Vagina (tissue), 2 donors: ENCODE measurements around the gene TNS1.

Source experiments
- POLR2A ChIP-seq, 2 donors: fragments of 450-650 bp; IDR thresholded peaks; one replicate each; pipeline ENCODE4 v1.6.1; 2017; ENCODE audit warnings: antibody characterized with exemption in 2 of 2, mild to moderate bottlenecking in 2 of 2, moderate library complexity in 2 of 2
- POLR2AphosphoS5 ChIP-seq, 2 donors: sonication (generic); formaldehyde crosslinking; IDR thresholded peaks; one replicate each; pipeline ENCODE4 v1.9.0; 2017; ENCODE audit warnings: antibody characterized with exemption in 2 of 2, mild to moderate bottlenecking in 2 of 2, low read depth in 1 of 2; ENCODE audit not compliant: insufficient read depth in 1 of 2
- TF ChIP-seq, protein P1 (sequence below), 3 experiments: fragments of 450-650 bp in 2 of 3; fragments of 200-600 bp in 1 of 3; sonication (generic) in 1 of 3; IDR thresholded peaks; one replicate each; pipeline ENCODE4 v1.5.1; 2017 to 2019; ENCODE audit warnings: antibody characterized with exemption in 3 of 3, mild to moderate bottlenecking in 2 of 3, moderate library complexity in 2 of 3

GRCh38 chr2:218041302-218042168 is 38.7 kb upstream of the TNS1 start:
- TF ChIP-seq, protein P1, sequence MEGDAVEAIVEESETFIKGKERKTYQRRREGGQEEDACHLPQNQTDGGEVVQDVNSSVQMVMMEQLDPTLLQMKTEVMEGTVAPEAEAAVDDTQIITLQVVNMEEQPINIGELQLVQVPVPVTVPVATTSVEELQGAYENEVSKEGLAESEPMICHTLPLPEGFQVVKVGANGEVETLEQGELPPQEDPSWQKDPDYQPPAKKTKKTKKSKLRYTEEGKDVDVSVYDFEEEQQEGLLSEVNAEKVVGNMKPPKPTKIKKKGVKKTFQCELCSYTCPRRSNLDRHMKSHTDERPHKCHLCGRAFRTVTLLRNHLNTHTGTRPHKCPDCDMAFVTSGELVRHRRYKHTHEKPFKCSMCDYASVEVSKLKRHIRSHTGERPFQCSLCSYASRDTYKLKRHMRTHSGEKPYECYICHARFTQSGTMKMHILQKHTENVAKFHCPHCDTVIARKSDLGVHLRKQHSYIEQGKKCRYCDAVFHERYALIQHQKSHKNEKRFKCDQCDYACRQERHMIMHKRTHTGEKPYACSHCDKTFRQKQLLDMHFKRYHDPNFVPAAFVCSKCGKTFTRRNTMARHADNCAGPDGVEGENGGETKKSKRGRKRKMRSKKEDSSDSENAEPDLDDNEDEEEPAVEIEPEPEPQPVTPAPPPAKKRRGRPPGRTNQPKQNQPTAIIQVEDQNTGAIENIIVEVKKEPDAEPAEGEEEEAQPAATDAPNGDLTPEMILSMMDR (IDR thresholded peaks at IDR 0.05): no peak
- TF ChIP-seq POLR2AphosphoS5 (IDR thresholded peaks at IDR 0.05; ENCODE audit: insufficient read depth in 1 of 2, low read depth in 1 of 2) (no peak), POLR2A (IDR thresholded peaks at IDR 0.05) (no peak)
